Right lobe of liver (tissue), 6 donors: Measurements from ENCODE around the gene STK11IP. TPM values are rescaled to one million over a fixed set of nuclear protein-coding genes. Genes with fewer than 3 reads are reported as not detected.

Source experiments
- ATAC-seq, 4 donors: fragments of 200-7000 bp; cut with Tn5 transposase; one replicate each; pipeline ENCODE4 v1.9.1; 2020; ENCODE audit warnings: mild to moderate bottlenecking in 4 of 4, moderate library complexity in 4 of 4
- DNase-seq, 3 donors: peaks; one replicate each; pipeline ENCODE4 v3.0.0-alpha.2; 2020
- H3K27ac ChIP-seq, 3 donors: fragments of 200-600 bp; one replicate each; pipeline ENCODE4 v1.8.0; 2022
- H3K27me3 ChIP-seq, 2 donors: fragments of 200-600 bp; one replicate each; pipeline ENCODE4 v1.8.0; 2022
- H3K36me3 ChIP-seq, 4 donors: fragments of 200-600 bp; sonication (generic) in 1 of 4; one replicate each; pipeline versions ENCODE4 v1.5.1 to v1.8.0; 2017 to 2022; ENCODE audit warnings: control low read depth in 1 of 4
- H3K4me1 ChIP-seq, 4 donors: fragments of 200-600 bp; sonication (generic) in 1 of 4; one replicate each; pipeline versions ENCODE4 v1.5.1 to v1.8.0; 2017 to 2022; ENCODE audit warnings: control low read depth in 1 of 4
- H3K4me3 ChIP-seq, 3 donors: fragments of 200-600 bp; one replicate each; pipeline ENCODE4 v1.8.0; 2022
- H3K9me3 ChIP-seq, 4 donors: fragments of 200-600 bp; sonication (generic) in 1 of 4; one replicate each; pipeline versions ENCODE4 v1.5.1 to v1.8.0; 2017 to 2022; ENCODE audit warnings: control low read depth in 1 of 4
- POLR2A ChIP-seq: fragments of 450-650 bp; IDR thresholded peaks from one replicate; pipeline ENCODE4 v1.6.1; 2017; ENCODE audit warnings: antibody characterized with exemption, mild to moderate bottlenecking
- WGBS: methylation state at CpG from one replicate; pipeline ENCODE4 v1.1.6; 2018; ENCODE audit warnings: low coverage, low lambda C conversion rate; ENCODE audit not compliant: insufficient coverage; ENCODE audit errors: missing lambda C conversion rate; 5-methylcytosine and 5-hydroxymethylcytosine counted together
- intact Hi-C, 2 donors: fragments of 100-400 bp; cut with DNase I; formaldehyde crosslinking; loops; one replicate each; pipeline versions ENCODE4 v1.11.2 to v1.14.1; 2022
- total RNA-seq, 6 experiments: library from RNA; depleted of rRNA in 2 of 6; stranded (reverse); fragments of >200 nt in 2 of 6; fragmentation: NEBNext Ultra II Directional in 3 of 6; extraction: Animal tissue kit (Norgen Biotek cat#: 25700) in 3 of 6; gene quantifications; one replicate each; pipeline versions ENCODE4 v1.1.0 to v1.2.4, GENCODE V29; 2016 to 2023
- TF ChIP-seq, protein P1 (sequence below), 4 donors: fragments of 200-600 bp in 3 of 4; fragments of 450-650 bp in 1 of 4; IDR thresholded peaks; one replicate each; pipeline versions ENCODE4 v1.5.1 to v1.8.0; 2016 to 2022; ENCODE audit warnings: antibody characterized with exemption in 4 of 4, mild to moderate bottlenecking in 2 of 4
- donor health status: DM: no; HTN: yes; CAD: no.
- donor health status: DM: no; HTN: no; CAD: no.
- donor health status: DM: no; HTN: no; CAD: no.
- donor health status: DM: no; HTN: yes; CAD: no.
- donor health status: DM: no; HTN: yes; CAD: no.

The STK11IP gene
- total RNA-seq, 6 experiments from 2014 or later = 3.6 to 10.8 (median 6.6) TPM

DNA sequence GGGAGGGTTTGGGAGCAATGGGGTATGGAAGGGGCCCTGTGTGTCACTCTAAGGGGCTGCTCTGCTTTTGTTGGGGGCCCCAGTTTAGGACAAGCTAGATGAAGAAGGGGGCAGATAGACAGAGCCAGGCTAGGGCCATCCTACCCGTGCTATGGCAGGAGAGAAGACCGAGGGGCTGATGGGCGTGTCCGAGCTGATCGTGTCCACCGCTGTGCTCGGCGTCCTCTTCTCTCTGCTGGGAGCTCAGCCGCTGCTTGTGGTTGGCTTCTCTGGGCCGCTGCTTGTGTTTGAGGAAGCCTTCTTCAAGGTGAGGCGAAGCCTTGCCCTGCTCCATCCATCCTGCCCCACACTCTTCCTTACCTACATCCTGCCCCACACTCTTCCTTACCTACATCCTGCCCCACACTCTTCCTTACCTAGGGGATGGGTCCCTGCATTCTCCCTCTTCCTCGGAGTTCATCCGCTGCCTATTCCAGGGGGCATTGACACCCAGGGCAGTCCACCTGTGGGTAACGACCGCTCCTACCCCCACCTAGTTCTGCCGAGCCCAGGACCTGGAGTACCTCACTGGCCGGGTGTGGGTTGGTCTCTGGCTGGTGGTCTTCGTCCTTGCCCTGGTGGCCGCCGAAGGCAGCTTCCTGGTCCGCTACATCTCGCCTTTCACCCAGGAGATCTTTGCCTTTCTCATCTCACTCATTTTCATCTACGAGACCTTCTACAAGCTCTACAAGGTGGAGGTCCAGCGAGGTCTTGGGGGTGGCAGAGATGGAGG lies 38.7 kb downstream of the STK11IP start:
- Histone ChIP-seq H3K27ac (no peak overlapping the region), H3K4me3 (no peak overlapping the region), H3K4me1 (no peaks in the 10 kb centered on the region), H3K27me3 (no peaks in the 10 kb centered on the region), H3K36me3 (no peaks in the 10 kb centered on the region), H3K9me3 (no peaks in the 10 kb centered on the region)
- intact Hi-C loops = no loop called here
- ATAC-seq (no peak), DNase-seq (no peak)
- TF ChIP-seq, protein P1, sequence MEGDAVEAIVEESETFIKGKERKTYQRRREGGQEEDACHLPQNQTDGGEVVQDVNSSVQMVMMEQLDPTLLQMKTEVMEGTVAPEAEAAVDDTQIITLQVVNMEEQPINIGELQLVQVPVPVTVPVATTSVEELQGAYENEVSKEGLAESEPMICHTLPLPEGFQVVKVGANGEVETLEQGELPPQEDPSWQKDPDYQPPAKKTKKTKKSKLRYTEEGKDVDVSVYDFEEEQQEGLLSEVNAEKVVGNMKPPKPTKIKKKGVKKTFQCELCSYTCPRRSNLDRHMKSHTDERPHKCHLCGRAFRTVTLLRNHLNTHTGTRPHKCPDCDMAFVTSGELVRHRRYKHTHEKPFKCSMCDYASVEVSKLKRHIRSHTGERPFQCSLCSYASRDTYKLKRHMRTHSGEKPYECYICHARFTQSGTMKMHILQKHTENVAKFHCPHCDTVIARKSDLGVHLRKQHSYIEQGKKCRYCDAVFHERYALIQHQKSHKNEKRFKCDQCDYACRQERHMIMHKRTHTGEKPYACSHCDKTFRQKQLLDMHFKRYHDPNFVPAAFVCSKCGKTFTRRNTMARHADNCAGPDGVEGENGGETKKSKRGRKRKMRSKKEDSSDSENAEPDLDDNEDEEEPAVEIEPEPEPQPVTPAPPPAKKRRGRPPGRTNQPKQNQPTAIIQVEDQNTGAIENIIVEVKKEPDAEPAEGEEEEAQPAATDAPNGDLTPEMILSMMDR (IDR thresholded peaks at IDR 0.05) = no peak
- no peak for TF ChIP-seq POLR2A
- 76% methylated on average over 18 of the region's 24 CpGs for WGBS

- Histone ChIP-seq H3K27me3 (no peaks in the 10 kb centered on the region), H3K27ac (no peak overlapping the region), H3K4me1 (no peaks in the 10 kb centered on the region), H3K9me3 (no peaks in the 10 kb centered on the region), H3K36me3 (no peaks in the 10 kb centered on the region), H3K4me3 (no peak overlapping the region)
- TF ChIP-seq, protein P1 (IDR thresholded peaks at IDR 0.05) = no peak
- TF ChIP-seq POLR2A = no peak
- 44% methylated on average over 2 of the region's 13 CpGs for WGBS
- no peak for ATAC-seq
- DNase-seq = no peak
- intact Hi-C loops = no loop called here
These were observed 39.5 kb downstream of the STK11IP start for GRCh38 chr2:219636941-219637841.

DNA sequence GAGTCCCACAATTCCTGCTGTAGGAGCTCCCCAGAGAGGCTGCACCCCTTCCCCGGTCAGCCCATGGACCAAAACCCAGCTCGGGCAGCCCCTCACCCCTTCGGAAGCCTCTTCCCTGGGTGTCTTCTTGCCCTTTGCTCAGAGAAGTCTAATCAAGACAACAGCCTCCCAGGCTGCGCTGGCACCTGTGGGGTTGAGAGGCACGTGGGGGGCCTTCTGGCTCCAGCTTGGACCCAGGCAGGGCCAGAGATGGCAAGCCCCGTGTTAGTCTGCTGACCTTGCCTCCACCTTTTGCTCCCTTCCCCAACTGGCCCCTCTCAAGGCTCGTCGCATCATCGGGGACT lies 40.2 kb downstream of the STK11IP start:
- ATAC-seq = no peak
- no peak for DNase-seq
- no peaks in the 10 kb centered on the region for H3K4me1 ChIP-seq
- H3K36me3 ChIP-seq = no peaks in the 10 kb centered on the region
- intact Hi-C loops = no loop called here
- 39% methylated on average over 3 of the region's 9 CpGs for WGBS
- TF ChIP-seq, protein P1 (IDR thresholded peaks at IDR 0.05) = no peak
- TF ChIP-seq POLR2A = no peak
- H3K27ac ChIP-seq = no peak overlapping the region
- H3K27me3 ChIP-seq = no peaks in the 10 kb centered on the region
- no peak overlapping the region for H3K4me3 ChIP-seq
- H3K9me3 ChIP-seq = no peaks in the 10 kb centered on the region

- Histone ChIP-seq H3K27me3 (no peaks in the 10 kb centered on the region), H3K27ac (no peak overlapping the region), H3K4me3 (no peak overlapping the region), H3K4me1 (no peaks in the 10 kb centered on the region), H3K36me3 (no peaks in the 10 kb centered on the region), H3K9me3 (no peaks in the 10 kb centered on the region)
- intact Hi-C loops = no loop called here
- whole genome bisulfite sequencing = 77% methylated on average over 10 of the region's 17 CpGs
- no peak for DNase-seq
- TF ChIP-seq, protein P1 (IDR thresholded peaks at IDR 0.05) = no peak
- TF ChIP-seq POLR2A = no peak
- ATAC-seq = no peak
These were observed 40.7 kb downstream of the STK11IP start for GRCh38 chr2:219638217-219638947.
